ENCODE results near the gene MEX3D.
A peak's percentile ranks its signal among the peaks of the same experiment; 100 is the strongest.

Gene MEX3D

DNA sequence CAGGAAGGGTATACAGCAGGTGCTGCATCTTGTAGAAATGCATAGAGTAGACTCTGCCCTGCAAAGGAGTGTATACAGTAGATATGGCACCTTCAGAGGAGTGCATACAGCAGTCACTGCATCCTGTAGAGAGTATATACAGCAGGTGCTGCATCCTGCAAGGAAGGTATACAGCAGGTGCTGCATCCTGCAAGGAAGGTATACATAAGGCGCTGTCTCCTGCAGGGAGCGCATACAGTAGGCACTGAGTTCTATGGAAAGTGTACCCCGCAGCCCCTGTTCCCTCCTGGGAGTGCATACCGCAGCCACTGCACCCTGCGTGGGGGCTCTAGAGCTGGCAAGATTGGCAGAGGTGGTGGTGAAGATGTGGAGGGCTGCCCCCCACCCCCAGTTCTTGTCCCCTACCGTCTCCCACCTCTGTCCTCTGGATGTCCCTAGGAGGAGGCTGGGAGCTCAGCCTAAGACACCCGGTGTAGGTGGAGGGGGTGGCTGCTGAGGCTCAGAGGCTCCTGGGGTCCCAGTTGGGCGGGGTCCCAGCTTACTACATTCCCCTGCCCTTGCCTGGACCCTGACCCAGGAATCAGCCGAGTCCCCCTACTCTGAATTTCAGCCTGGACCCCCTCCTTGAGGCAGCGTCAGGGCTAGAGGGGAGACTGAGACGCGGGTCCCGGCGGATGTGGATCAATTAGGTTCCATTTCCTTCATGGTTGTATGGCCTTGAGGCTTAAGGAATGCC is 53.0 kb downstream of the MEX3D start:
- DNase-seq = no peak

DNA sequence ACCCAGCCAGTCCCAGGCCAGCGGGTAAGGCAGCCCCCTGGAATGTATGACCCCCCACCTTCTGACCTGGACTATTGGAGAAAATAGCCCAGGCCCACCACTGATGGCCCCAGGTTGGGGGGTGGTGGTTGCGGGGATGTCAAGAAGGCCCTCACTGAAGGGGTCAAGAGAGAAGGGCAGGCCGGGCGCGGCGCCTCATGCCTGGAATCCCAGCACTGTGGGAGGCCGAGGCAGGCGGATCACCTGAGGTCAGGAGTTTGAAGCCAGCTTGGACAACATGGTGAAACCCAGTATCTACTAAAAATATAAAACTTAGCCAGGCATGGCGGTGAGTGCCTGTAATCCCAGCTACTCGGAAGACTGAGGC is 53.8 kb downstream of the MEX3D start:
- no peak for DNase-seq

DNA sequence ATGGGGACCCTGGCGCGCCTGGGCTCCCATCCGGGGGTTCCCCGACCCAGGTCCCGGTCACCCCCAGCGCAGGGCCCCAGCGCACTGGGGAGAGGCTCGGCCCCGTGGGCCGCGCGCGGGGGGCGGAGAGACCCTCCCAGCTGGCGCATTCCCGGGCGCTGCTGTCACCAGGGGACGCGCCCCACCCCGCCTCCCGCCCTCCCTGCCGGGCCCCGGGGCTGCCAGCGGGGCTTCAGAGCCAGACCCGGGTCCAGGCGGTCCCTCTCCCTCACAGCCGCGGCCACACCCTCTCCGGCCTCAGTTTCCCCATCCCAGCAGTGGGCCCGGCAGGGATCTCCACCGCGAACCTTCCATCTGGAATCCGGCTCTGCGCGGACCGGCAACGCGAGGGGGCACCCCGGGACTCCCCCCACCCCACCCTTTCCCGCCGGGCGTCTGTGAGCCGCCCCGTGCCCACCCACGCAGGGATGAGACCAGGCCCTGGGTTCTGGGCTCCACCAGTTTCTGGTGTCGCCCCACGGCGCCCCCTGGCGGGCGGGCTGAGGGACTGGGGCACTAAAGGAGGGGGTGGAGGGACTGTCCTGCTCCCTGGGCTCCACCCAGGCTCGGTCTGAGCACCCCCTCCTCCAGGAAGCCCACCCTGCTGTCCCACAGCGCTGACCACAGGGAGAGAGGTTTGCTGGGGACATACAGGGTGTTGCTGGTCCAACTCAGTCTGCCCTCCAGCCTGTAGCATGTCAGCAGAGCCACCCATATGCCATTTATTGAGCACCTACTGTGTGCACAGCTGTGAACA is 54.4 kb downstream of the MEX3D start:
- no peak for DNase-seq

DNA sequence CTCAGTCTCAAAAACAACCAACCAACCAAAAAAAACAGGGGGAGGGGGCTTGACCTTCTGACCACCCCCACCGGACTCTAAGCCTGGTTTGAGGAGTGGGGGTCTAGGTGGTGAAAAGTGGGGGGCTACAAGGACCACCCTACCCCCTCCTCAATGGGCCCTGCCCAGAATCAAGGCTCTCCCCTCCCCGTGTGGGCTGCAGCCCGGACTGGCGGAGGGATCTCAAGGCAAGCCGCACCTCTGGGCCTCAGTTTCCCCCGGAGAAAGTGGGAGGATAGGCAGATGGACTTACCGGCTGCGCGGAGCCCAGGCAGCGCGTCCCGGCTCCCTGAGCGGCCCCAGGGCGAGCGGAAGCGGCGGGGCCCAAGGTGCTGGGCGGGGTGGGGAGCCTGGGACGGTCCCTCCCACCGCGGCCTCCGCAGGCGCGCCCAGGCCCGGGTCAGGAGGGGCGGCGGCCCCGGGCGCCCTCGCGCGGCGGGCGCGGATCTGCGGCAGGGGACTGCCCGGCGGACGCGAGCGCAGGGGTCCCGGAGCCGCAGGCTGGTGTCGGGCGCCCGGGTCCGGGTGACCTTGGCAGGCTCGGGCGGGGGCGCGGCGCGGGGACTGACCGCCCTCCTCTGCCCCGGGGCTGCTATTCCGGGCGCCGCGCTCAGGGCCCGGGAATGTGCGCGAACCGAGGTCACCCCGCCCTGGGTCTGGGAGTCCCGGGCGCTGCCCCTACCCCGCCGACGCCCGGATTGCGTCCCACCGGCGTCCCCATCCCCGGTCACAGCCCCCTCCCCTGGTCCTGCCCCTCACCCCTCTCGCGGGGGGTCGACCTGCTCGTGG is 55.2 kb downstream of the MEX3D start, which contains the start of gene ADAMTSL5:
Gene ADAMTSL5 (minus strand): TSS at position 349 of the 828 bp plus-strand sequence. CDS start 2,076 bp downstream, outside the sequence.
- DNase-seq = no peak

DNA sequence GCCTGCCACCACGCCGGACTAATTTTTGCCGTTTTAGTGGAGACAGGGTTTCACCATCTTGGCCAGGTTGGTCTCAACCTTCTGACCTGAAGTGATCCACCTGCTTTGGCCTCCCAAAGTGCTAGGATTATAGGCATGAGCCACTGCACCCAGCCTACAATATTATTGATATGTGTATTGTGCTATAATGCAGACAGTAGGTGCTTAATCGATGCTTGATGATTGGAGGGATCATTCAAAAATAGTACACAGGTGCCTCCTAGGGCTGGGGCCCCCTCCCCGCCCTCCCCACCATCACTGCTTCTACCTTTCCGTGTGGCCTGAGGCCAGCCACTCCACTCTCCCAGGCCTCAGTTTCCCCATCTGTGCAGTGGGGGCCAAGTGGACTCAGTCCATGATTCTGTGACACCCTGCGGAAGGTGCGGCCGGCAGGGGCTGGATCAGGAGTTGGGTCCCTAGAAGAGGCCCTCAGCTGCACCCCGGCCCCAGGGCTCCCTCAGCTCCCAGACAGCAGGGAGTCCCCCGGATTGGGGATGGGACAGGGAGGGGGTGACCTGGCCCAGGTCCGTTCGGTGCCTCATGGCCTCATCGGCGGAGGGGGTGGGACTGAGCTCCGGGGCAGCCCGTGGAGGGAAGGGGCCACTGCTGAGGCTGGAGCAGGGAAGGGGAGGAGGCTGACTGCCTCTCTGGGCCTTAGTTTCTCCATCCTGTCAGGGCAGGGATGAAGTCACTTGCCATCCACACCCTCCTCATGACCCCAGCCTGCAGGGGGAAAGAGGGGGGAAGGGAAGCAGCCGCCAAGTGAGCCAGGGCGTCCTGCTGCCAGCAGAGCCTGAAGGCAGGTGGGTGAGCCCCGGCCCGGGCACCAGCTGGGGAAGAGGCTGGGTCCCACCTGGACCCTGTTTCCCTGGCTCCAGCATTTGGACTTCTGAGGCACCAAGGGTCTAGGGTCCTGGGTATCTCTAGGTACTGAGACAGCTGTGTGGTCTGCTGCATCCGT is 56.5 kb downstream of the MEX3D start:
- DNase-seq = no peak

DNA sequence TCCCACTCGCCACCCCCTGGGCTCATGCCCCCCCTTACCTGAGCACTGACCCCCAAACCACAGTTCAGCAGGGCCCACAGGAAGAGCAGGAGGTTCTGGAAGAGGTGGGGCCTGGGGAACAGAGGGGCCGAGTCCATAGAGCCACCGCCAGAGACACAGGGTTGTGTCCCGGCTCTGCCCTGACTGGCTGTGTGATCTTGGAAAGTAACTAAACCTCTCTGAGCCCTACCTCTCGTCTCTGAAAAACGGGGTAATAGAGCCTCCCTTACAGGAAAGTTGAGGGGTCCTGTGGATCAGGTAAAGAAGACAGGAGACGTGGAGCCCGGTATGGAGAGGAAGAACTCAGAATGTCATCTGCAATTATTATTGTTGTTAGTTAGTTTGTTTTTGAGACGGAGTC is 57.3 kb downstream of the MEX3D start:
- DNase-seq = no peak

DNA sequence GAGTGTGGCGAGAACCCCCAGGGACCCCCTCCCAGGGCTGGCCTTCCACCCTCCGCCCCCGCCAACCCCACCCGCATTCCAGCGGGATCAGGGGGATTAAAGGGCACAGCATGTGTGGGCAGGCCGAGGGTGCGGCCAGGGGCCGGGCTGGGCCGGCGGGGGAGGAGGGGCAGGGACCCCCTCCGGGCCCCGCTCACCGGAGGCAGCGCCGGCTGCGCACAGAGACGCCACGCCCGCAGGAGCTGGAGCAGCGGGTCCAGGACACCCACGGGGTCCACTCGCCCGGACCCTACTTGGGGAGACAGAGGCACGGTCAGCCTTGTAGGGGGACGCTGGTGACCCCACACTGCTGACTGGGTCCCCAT is 57.7 kb downstream of the MEX3D start:
- DNase-seq = no peak

DNA sequence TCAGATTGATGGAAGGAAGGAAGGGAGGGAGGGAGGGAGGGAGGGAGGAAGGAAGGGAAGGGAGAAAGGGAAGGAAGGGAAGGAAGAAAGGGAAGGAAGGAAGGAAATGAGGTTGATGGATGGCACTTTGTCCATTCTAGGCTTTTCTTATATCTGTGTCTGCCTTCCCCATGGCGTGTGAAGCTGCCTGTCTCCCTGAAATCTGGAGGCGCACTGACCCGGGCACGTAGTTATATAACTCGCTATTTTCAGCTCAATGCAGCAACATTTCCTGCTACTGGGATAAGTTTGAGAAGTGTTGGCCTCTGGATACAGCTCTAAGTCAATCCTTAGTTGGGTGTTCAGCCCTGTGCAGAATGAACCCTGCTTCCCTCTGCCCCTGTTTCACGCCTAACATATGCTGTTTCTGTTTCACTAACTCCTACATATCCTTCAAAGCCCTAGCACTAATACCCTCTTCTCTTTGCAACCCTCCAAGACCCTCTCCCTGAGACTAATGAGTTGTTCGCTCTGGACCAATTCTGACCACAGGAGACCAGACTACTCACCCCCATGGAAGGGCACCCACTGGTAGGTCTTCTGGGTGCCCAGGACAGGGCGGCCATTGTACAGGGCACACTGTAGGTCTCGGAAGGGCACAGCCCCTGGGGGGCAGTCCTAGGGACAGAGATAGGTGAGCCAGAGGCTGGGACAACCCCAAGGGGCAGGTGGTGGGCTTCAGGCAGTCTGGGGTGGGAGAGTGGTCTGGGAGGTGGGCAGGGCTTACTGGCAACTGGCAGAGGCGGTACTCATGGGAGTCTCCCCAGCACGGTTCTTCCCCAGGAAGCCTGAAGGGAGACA is 58.3 kb downstream of the MEX3D start:
- no peak for DNase-seq

DNA sequence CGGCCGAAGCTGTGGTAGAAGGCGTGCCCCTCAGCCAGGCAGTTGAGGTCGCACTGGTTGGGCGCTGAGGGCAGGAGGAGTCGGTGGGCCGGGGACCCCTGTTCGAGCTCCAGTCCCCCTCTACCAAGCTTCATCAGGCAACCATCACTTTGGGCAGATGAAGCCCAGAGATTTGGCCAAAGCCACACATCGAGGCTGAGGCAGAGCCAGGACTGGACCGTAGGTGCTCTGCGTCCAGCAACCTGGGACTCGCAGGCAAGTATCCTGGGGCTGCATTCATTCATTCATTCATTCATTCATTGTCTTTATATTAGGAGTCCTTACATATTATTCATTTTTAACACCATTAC is 59.6 kb downstream of the MEX3D start:
- no peak for DNase-seq

DNA sequence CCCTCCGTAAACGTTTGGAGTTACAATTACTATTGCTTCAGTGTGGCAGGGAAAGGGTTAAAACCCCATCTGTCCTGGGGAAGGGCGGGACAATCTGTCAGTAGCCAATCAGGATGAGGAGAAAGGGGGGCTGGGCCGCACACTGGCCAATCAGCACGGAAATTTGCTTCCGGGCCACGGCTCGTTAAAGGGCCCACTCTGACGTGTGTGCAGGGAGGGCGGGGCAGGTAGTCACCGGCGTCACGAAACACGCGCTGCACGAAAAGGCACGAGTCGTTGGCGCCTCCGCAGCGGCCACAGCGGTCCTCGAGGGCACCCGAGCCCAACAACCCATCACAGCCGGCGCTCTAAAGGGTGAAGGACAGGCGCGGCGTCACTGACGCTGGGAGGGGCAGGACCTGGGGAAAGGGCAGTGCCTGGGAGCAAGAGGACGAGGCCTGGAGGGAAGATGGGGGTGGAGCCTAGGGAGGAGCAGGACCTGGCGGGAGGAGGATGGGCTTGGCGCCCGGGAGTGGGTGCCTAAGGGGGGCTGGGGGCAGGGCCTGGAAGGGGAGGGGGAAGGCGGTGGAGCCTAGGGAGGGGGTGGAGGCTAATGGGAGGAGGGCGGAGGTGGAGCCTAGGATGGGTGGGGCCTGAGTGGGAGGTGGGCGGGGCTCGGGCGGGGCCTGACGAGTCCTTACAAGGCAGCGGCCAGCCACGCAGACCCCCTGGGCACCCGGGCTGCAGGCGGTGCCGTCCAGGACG is 60.2 kb downstream of the MEX3D start:
- DNase-seq = peak; percentile 96

DNA sequence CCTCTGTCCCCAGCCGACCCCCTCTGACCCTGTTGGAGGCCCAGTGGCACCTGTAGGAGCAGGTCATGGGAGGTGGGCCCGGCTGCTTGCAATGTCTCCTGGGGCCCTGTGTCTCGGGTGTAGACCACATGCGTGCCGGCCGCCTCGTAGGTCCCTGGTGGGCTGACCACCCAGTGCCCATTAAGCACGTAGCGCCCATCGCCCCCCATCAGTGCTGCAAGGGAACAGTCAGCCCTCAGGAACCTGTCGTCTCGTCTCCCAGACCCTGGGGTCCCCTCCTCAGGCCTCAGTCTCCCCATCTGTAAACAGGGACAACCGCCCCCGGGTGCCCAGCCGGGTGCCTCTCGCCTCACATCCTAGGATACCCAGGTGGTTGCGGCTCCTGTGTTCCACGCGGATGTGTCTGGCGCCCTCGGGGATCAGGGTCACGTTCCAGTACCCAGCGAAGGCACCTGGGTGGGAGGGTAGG is 60.9 kb downstream of the MEX3D start:
- no peak for DNase-seq

DNA sequence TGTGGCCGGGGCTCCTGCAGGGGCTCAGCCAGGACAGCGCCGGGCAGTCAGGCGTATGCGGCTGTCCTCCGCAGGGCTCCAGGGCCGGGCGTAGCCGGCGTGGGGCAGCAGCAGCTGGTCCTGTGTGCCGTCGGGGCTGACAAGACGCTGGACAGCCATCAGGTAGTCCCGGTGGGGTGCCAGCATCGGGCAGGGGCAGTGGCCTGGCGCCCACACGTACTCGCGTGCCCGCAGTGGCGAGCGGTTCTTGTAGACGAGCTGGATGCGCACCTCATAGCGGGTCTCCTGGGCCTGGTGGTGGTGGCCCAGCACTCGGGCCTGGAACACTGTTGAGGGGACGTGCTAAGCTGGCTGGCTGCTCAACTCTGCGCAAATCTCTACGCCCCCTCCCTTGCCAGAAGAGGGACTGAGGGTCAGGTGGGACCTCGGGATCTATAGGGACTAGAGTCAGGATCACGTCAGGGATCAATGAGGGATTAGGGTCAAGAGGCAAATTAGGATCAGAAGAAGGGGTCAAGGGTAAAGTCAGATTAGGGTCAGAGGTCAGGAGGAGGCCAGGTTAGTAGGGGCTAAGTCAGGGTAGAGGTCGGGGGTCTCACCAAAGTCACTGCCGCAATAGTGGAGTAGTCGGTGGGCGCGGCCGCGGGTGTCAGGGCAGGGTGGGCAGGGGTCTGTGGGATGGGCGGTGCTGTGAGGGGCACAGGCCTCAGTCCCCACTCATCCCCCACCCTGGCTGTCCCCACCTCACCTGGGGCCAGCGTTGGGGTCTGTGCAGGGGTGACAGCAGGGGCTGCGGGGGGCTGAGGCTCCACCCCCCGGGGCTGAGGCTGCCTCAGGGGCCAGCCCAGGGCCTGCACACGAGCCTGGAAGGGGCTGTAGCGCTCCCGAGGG is 61.9 kb downstream of the MEX3D start:
- no peak for DNase-seq

DNA sequence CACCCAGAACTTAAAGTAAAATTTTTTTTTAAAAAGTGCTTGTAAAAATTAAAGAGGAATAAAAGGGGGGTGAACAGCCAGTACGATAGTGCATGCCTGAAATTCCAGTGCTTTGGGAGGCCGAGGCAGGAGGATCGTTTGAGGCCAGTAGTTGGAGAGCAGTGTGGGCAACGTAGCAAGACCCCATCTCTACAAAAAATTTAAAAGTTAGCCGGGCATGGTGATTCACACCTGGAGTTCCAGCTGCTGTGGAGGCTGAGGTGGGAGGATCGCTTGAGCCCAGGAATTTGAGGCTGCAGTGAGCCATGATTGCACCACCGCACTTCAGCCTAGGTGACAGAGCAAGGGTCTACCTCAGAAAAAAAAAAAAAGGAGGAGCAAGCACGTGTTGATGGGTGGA is 63.1 kb downstream of the MEX3D start:
- DNase-seq = no peak
